Heart right ventricle (tissue), 16 donors: ENCODE results near the gene YPEL2. TPM values are rescaled to one million over a fixed set of nuclear protein-coding genes. Genes with fewer than 3 reads are reported as not detected.

Source experiments
- ATAC-seq, 8 donors: fragments of 200-7000 bp; cut with Tn5 transposase; one replicate each; pipeline ENCODE4 v1.9.1; 2020; ENCODE audit warnings: mild to moderate bottlenecking in 8 of 8, moderate library complexity in 8 of 8, moderate number of reproducible peaks in 1 of 8
- DNase-seq, 2 donors: peaks; one replicate each; pipeline ENCODE4 v3.0.0-alpha.2; 2020
- H3K27ac ChIP-seq, 10 donors: fragments of 200-600 bp; sonication (generic) in 2 of 10; one replicate each; pipeline versions ENCODE4 v1.5.0 to v1.8.0; 2020 to 2022; ENCODE audit warnings: mild to moderate bottlenecking in 3 of 10
- H3K27me3 ChIP-seq, 7 donors: fragments of 200-600 bp; one replicate each; pipeline ENCODE4 v1.8.0; 2021 to 2022; ENCODE audit warnings: mild to moderate bottlenecking in 2 of 7
- H3K36me3 ChIP-seq, 9 donors: fragments of 200-600 bp; sonication (generic) in 1 of 9; one replicate each; pipeline versions ENCODE4 v1.5.0 to v1.8.0; 2020 to 2022; ENCODE audit warnings: mild to moderate bottlenecking in 2 of 9
- H3K4me1 ChIP-seq, 9 donors: fragments of 200-600 bp; sonication (generic) in 1 of 9; one replicate each; pipeline versions ENCODE4 v1.5.0 to v1.8.0; 2020 to 2022; ENCODE audit warnings: mild to moderate bottlenecking in 4 of 9
- H3K4me3 ChIP-seq, 10 donors: fragments of 200-600 bp; sonication (generic) in 2 of 10; one replicate each; pipeline versions ENCODE4 v1.5.0 to v1.8.0; 2020 to 2022; ENCODE audit warnings: mild to moderate bottlenecking in 7 of 10, moderate library complexity in 2 of 10
- H3K9me3 ChIP-seq, 11 donors: fragments of 200-600 bp in 10 of 11; sonication (generic) in 2 of 11; one replicate each; pipeline versions ENCODE4 v1.5.0 to v1.8.0; 2013 to 2022; ENCODE audit warnings: mild to moderate bottlenecking in 2 of 11, control low read depth in 1 of 11, moderate library complexity in 1 of 11
- CTCF ChIP-seq, 9 donors: fragments of 200-600 bp; sonication (generic) in 2 of 9; IDR thresholded peaks; one replicate each; pipeline versions ENCODE4 v1.5.0 to v1.8.0; 2021 to 2022; ENCODE audit warnings: antibody characterized with exemption in 9 of 9, mild to moderate bottlenecking in 5 of 9, moderate library complexity in 1 of 9
- WGBS, 2 donors: extraction: QIAGEN DNeasy Blood & Tissue Kit; methylation state at CpG; one replicate each; pipeline ENCODE4 v1.1.7; 2013; ENCODE audit warnings: inconsistent platforms in 1 of 2; 5-methylcytosine and 5-hydroxymethylcytosine counted together
- intact Hi-C, 10 donors: fragments of 100-400 bp; cut with DNase I; formaldehyde crosslinking; loops; one replicate each; pipeline versions ENCODE4 v1.11.1 to v1.14.2; 2022
- polyA plus RNA-seq, 2 donors: library from polyadenylated mRNA; stranded (reverse); fragments of 200-250 nt; gene quantifications; one replicate each; pipeline ENCODE4 v1.2.3, GENCODE V29; 2013
- total RNA-seq, 10 donors: library from RNA; stranded (reverse); fragmentation: NEBNext Ultra II Directional in 3 of 10; extraction: Animal tissue kit (Norgen Biotek cat#: 25700) in 3 of 10; gene quantifications; one replicate each; pipeline versions ENCODE4 v1.2.1 to v1.2.4, GENCODE V29; 2021 to 2023
- donor health status: Arrhythmogenic right ventricular cardiomyopathy.
- donor health status: ischemic (EF 13 %, LVEDD 7.1; RV severe dilation, severe dysfunction).
- donor health status: healthy with polysubstance abuse.
- donor health status: DM: no; HTN: yes; CAD: no.
- donor health status: DM: no; HTN: no; CAD: no.
- donor health status: ischemic (EF 25% LVEDD 6.9; RV normal size, moderate dysfunction).
- donor health status: ischemic (EF 25% LVEDD 5.7; RV mildly dilated, moderate dysfunction).
- donor health status: healthy.
- donor health status: DM: yes; HTN: yes; CAD: no.
- donor health status: Ischemic cardiomyopathy.
- donor health status: ischemic (EF 35%, LVEDD 5.7; RV mildly dilated, moderate dysfunction).
- donor health status: nonischemic (EF 11% LVEDD 7.7; RV severe dilation, severe dysfunction).
- donor health status: DM: yes; HTN: yes; CAD: no.
- donor health status: PGD.
- donor health status: ischemic (EF 29% LVEDD 5.4; RV normal size, mild dysfunction).
- donor health status: nonischemic (EF 23%, LVEDD 6.1; RV moderate dilation, normal function).

The YPEL2 gene
- total and polyA plus RNA-seq, 12 donors = 5.0 to 57.1 (median 36.5) TPM

GRCh38 chr17:59436900-59437299 is 105.4 kb downstream of the YPEL2 start:
- DNase-seq = peak; percentile 55 to 69
- intact Hi-C loops = loop anchor here in 3 of 10 donors (5.0 kb wide), 3 partner anchors 70 to 125 kb away; no protein-coding TSS in a partner anchor

DNA sequence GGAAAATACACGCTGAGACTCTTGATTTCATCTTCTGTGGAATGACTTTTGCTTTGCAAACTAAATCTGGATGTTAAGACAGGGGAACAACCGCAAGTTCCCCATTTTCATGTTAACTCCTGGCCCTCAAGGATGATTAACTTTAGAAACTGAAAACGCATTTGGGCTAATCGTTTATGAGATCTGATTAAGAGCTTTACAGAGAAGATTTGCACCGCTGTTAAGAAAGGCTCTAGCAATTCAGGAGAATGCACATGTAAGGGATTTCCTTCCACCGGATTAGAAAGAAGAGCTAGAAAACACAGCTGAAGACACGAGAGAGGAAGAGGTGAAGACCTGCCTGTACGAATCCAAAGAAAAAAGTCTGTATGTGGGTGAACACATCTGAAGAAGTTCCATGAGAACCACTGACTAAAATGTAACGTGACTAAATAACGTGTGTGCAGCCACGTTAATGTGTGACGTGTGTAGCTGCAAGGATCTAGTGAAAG is 106.4 kb downstream of the YPEL2 start:
- Histone ChIP-seq H3K9me3 (peaks cover 0 to 2% (median 0%) of the 10 kb centered on the region in 11 donors), H3K27me3 (no peaks in the 10 kb centered on the region), H3K4me3 (no peak overlapping the region), H3K27ac (peak overlapping the region in 7 of 10 donors; percentile 18 to 84 (median 83)), H3K36me3 (no peaks in the 10 kb centered on the region), H3K4me1 (peaks cover 5 to 80% (median 35%) of the 10 kb centered on the region in 9 donors)
- intact Hi-C loops = loop anchor here in 3 of 10 donors (5.0 kb wide), 3 partner anchors 71 to 126 kb away; no protein-coding TSS in a partner anchor
- 59 to 63% methylated on average over 12 of the region's 12 CpGs for WGBS, 2 donors
- TF ChIP-seq CTCF (IDR thresholded peaks at IDR 0.05) = no peak
- DNase-seq (no peak), ATAC-seq (no peak)

More at GRCh38 chr17:59436900-59437299, 105.4 kb downstream of the YPEL2 start:
- WGBS, 2 donors = 47 to 65% methylated on average over 4 of the region's 4 CpGs
- no peaks in the 10 kb centered on the region for H3K27me3 ChIP-seq
- H3K4me3 ChIP-seq = no peak overlapping the region
- peaks cover 5 to 82% (median 35%) of the 10 kb centered on the region in 9 donors for H3K4me1 ChIP-seq
- H3K36me3 ChIP-seq = no peaks in the 10 kb centered on the region
- peaks cover 0 to 8% (median 0%) of the 10 kb centered on the region in 11 donors for H3K9me3 ChIP-seq
- TF ChIP-seq CTCF (IDR thresholded peaks at IDR 0.05) = no peak
- H3K27ac ChIP-seq = peak overlapping the region in 8 of 10 donors; percentile 43 to 84 (median 72)
- peak; percentile 54 to 88 (median 80) for ATAC-seq

DNA sequence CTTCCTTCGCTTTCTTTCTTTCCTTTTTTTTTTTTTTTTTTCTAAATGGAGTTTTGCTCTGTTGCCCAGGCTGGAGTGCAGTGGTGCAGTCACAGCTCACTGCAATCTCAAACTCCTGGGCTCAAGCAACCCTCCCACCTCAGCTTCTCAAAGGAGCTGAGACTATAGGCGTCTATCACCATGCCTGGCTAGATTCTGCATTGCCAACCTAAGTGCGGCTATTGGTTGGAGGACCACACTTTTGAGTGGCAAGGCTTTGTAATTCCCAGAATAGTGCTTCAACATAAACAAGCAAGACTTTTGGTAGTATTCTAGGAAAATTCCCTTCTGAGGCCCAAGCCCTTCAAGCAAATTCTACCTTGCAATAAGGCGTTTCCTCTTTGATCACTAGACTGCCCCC is 107.8 kb downstream of the YPEL2 start:
- intact Hi-C loops = loop anchor here in 3 of 10 donors (5.0 kb wide), 3 partner anchors 72 to 127 kb away; no protein-coding TSS in a partner anchor
- ATAC-seq = no peak
- H3K4me1 ChIP-seq = peaks cover 5 to 73% (median 35%) of the 10 kb centered on the region in 9 donors

GRCh38 chr17:59439741-59440211 is 108.3 kb downstream of the YPEL2 start:
- ATAC-seq (no peak), DNase-seq (no peak)
- intact Hi-C loops = loop anchor here in 9 of 10 donors (1.0 to 5.0 kb wide), 9 partner anchors 37 to 129 kb away; no protein-coding TSS in a partner anchor
- Histone ChIP-seq H3K4me3 (no peak overlapping the region), H3K36me3 (no peaks in the 10 kb centered on the region), H3K4me1 (peaks cover 5 to 68% (median 35%) of the 10 kb centered on the region in 9 donors), H3K27ac (peak overlapping the region in 9 of 10 donors; percentile 40 to 84 (median 81)), H3K27me3 (no peaks in the 10 kb centered on the region), H3K9me3 (no peaks in the 10 kb centered on the region)
- 28 to 36% methylated on average over 6 of the region's 6 CpGs for WGBS, 2 donors
- TF ChIP-seq CTCF (IDR thresholded peaks at IDR 0.05) = no peak

More for the DNA sequence above, 107.8 kb downstream of the YPEL2 start:
- no peak for DNase-seq
- Histone ChIP-seq H3K4me3 (no peak overlapping the region), H3K36me3 (no peaks in the 10 kb centered on the region), H3K27me3 (no peaks in the 10 kb centered on the region), H3K27ac (peak overlapping the region in 8 of 10 donors; percentile 40 to 84 (median 82)), H3K9me3 (no peaks in the 10 kb centered on the region)
- no peak for TF ChIP-seq CTCF (IDR thresholded peaks at IDR 0.05)
- WGBS, 2 donors = 74 to 84% methylated on average over 4 of the region's 4 CpGs
